HG03060 (cell line): ENCODE measurements around the gene REPS1.
"Not testable (repeated sequence)": the region's sequence is repeated elsewhere in the genome, so short reads cannot be mapped to it uniquely, and the experiment has no call there.

ENCODE experiments used
- ATAC-seq: cut with Tn5 transposase; IDR thresholded peaks from one replicate; pipeline ENCODE4 v1.9.1; 2021; ENCODE audit warnings: low read depth, moderate number of reproducible peaks; ENCODE audit not compliant: unreplicated experiment

REPS1 gene

GRCh38 chr6:138987643-138988468 is at the start of gene REPS1:
REPS1 (minus strand) TSS chr6:138988253; CDS start chr6:138987682, 571 bp downstream.
- ATAC-seq: peak; percentile 65

GRCh38 chr6:139037490-139037889 is 49.4 kb upstream of the REPS1 start:
- no peak for ATAC-seq

GRCh38 chr6:139030228-139030963 is 42.3 kb upstream of the REPS1 start:
- ATAC-seq: peak; percentile 72

- no peak for ATAC-seq
These were observed 41.6 kb upstream of the REPS1 start for GRCh38 chr6:139029470-139030227.

GRCh38 chr6:139028658-139029469 is 40.8 kb upstream of the REPS1 start, which contains the start of gene ABRACL:
ABRACL (plus strand) TSS chr6:139028745; CDS start chr6:139034161, 5,416 bp downstream.
- ATAC-seq: no peak

GRCh38 chr6:139028215-139028657 is 40.2 kb upstream of the REPS1 start:
- ATAC-seq: no peak

GRCh38 chr6:139027620-139028182 is 39.6 kb upstream of the REPS1 start:
- no peak for ATAC-seq

- ATAC-seq: not testable (repeated sequence)
These were observed 37.4 kb upstream of the REPS1 start for GRCh38 chr6:139025416-139025815.

GRCh38 chr6:139020689-139021088 is 32.6 kb upstream of the REPS1 start:
- ATAC-seq: no peak

- ATAC-seq: no peak
These were observed 31.7 kb upstream of the REPS1 start for GRCh38 chr6:139019722-139020121.

GRCh38 chr6:139017227-139017626 is 29.2 kb upstream of the REPS1 start:
- no peak for ATAC-seq

GRCh38 chr6:139016337-139017213 is 28.5 kb upstream of the REPS1 start:
- peak; percentile 87 for ATAC-seq

- ATAC-seq: no peak
These were observed 26.9 kb upstream of the REPS1 start for GRCh38 chr6:139014945-139015344.

GRCh38 chr6:139013185-139013800 is 25.2 kb upstream of the REPS1 start:
- ATAC-seq: no peak

- no peak for ATAC-seq
These were observed 23.9 kb upstream of the REPS1 start for GRCh38 chr6:139011980-139012379.

GRCh38 chr6:139010674-139011073 is 22.6 kb upstream of the REPS1 start:
- no peak for ATAC-seq

GRCh38 chr6:139008117-139008516 is 20.1 kb upstream of the REPS1 start:
- no peak for ATAC-seq

- no peak for ATAC-seq
These were observed 19.4 kb upstream of the REPS1 start for GRCh38 chr6:139007428-139007827.
